HG03342 (cell line): ENCODE results near the gene BCLAF1.
A peak's percentile ranks its signal among the peaks of the same experiment; 100 is the strongest.
"Not testable (repeated sequence)": the region's sequence is repeated elsewhere in the genome, so short reads cannot be mapped to it uniquely, and the experiment has no call there.

Source experiments
- ATAC-seq: cut with Tn5 transposase; IDR thresholded peaks from one replicate; pipeline ENCODE4 v1.9.1; 2021; ENCODE audit warnings: mild to moderate bottlenecking, moderate library complexity; ENCODE audit not compliant: unreplicated experiment

Gene BCLAF1

GRCh38 chr6:136249336-136249735 lies 40.3 kb downstream of the BCLAF1 start:
- ATAC-seq, result no peak

GRCh38 chr6:136244061-136244616 lies 45.5 kb downstream of the BCLAF1 start:
- ATAC-seq, result no peak

GRCh38 chr6:136236466-136237293 lies 53.0 kb downstream of the BCLAF1 start:
- no peak for ATAC-seq

GRCh38 chr6:136235233-136235564 lies 54.4 kb downstream of the BCLAF1 start:
- ATAC-seq, result no peak

GRCh38 chr6:136232701-136233100 lies 56.9 kb downstream of the BCLAF1 start:
- no peak for ATAC-seq

- ATAC-seq, result no peak
These were observed 59.3 kb downstream of the BCLAF1 start for GRCh38 chr6:136230219-136230853.

- ATAC-seq, result no peak
These were observed 60.8 kb downstream of the BCLAF1 start for GRCh38 chr6:136228814-136229213.

- peak; percentile 13 for ATAC-seq
These were observed 62.8 kb downstream of the BCLAF1 start for GRCh38 chr6:136226674-136227377.

- peak; percentile 86 for ATAC-seq
These were observed 63.5 kb downstream of the BCLAF1 start for GRCh38 chr6:136226027-136226673.

- ATAC-seq, result no peak
These were observed 64.2 kb downstream of the BCLAF1 start for GRCh38 chr6:136225496-136225895.

- not testable (repeated sequence) for ATAC-seq
These were observed 64.7 kb downstream of the BCLAF1 start for GRCh38 chr6:136224974-136225373.

- ATAC-seq, result no peak
These were observed 72.9 kb downstream of the BCLAF1 start for GRCh38 chr6:136216503-136217401.

GRCh38 chr6:136213853-136214252 lies 75.8 kb downstream of the BCLAF1 start:
- no peak for ATAC-seq

- ATAC-seq, result no peak
These were observed 76.6 kb downstream of the BCLAF1 start for GRCh38 chr6:136213012-136213539.

GRCh38 chr6:136212608-136213007 lies 77.0 kb downstream of the BCLAF1 start:
- ATAC-seq, result no peak

- ATAC-seq, result no peak
These were observed 79.1 kb downstream of the BCLAF1 start for GRCh38 chr6:136210398-136211165.

- ATAC-seq, result no peak
These were observed 80.2 kb downstream of the BCLAF1 start for GRCh38 chr6:136209496-136209895.

GRCh38 chr6:136208783-136209182 lies 80.9 kb downstream of the BCLAF1 start:
- ATAC-seq, result no peak
